ENCODE measurements around the gene THAP6.
A peak's percentile ranks its signal among the peaks of the same experiment; 100 is the strongest.

DNA sequence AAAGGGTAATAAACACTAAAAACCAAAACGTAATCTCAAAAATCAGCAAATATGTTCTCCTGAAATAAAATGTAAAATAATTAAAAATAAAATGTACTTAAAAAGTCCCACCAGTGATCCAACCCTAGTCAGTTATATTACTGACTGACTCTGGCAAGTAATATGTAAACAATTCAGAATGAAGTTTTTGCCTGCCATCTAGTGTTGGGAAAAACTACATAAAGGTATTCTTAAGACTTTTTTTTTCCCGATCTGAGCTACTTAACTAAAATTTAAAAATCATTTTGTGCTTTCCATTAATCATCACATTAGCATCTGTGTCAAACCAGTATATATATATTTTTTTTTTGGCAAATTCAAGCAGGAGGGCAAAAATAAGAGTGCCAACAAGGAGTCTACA, 24.1 kb upstream of the THAP6 start:
- TF ChIP-seq, protein P1, sequence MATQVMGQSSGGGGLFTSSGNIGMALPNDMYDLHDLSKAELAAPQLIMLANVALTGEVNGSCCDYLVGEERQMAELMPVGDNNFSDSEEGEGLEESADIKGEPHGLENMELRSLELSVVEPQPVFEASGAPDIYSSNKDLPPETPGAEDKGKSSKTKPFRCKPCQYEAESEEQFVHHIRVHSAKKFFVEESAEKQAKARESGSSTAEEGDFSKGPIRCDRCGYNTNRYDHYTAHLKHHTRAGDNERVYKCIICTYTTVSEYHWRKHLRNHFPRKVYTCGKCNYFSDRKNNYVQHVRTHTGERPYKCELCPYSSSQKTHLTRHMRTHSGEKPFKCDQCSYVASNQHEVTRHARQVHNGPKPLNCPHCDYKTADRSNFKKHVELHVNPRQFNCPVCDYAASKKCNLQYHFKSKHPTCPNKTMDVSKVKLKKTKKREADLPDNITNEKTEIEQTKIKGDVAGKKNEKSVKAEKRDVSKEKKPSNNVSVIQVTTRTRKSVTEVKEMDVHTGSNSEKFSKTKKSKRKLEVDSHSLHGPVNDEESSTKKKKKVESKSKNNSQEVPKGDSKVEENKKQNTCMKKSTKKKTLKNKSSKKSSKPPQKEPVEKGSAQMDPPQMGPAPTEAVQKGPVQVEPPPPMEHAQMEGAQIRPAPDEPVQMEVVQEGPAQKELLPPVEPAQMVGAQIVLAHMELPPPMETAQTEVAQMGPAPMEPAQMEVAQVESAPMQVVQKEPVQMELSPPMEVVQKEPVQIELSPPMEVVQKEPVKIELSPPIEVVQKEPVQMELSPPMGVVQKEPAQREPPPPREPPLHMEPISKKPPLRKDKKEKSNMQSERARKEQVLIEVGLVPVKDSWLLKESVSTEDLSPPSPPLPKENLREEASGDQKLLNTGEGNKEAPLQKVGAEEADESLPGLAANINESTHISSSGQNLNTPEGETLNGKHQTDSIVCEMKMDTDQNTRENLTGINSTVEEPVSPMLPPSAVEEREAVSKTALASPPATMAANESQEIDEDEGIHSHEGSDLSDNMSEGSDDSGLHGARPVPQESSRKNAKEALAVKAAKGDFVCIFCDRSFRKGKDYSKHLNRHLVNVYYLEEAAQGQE (IDR thresholded peaks at IDR 0.05; ENCODE audit: low read depth): no peak
- TF ChIP-seq EZH2 (IDR thresholded peaks at IDR 0.05): no peak
- TF ChIP-seq, protein P2, sequence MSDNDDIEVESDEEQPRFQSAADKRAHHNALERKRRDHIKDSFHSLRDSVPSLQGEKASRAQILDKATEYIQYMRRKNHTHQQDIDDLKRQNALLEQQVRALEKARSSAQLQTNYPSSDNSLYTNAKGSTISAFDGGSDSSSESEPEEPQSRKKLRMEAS (IDR thresholded peaks at IDR 0.05): no peak
- TF ChIP-seq, protein P3, sequence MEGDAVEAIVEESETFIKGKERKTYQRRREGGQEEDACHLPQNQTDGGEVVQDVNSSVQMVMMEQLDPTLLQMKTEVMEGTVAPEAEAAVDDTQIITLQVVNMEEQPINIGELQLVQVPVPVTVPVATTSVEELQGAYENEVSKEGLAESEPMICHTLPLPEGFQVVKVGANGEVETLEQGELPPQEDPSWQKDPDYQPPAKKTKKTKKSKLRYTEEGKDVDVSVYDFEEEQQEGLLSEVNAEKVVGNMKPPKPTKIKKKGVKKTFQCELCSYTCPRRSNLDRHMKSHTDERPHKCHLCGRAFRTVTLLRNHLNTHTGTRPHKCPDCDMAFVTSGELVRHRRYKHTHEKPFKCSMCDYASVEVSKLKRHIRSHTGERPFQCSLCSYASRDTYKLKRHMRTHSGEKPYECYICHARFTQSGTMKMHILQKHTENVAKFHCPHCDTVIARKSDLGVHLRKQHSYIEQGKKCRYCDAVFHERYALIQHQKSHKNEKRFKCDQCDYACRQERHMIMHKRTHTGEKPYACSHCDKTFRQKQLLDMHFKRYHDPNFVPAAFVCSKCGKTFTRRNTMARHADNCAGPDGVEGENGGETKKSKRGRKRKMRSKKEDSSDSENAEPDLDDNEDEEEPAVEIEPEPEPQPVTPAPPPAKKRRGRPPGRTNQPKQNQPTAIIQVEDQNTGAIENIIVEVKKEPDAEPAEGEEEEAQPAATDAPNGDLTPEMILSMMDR (IDR thresholded peaks at IDR 0.05 in 2 of 3, conservative IDR thresholded peaks at IDR 0.05 in 1 of 3; ENCODE audit: borderline replicate concordance in 1 of 3, insufficient read depth in 1 of 3, low read depth in 2 of 3, low read length in 2 of 3): peak in 2 of 3 experiments; percentile 16 to 30; a peak in 1 of 6 replicates

All from HCT116 (cell line).